CD4-positive, alpha-beta T cell treated with Interleukin-1 beta for 1 hour (primary cell): Measurements from ENCODE around the gene GGT7.
"Not testable (repeated sequence)": the region's sequence is repeated elsewhere in the genome, so short reads cannot be mapped to it uniquely, and the experiment has no call there.

Experiments used
- DNase-seq, 2 donors: peaks; one replicate each; pipeline ENCODE4 v3.0.0-alpha.2; 2020 to 2022

The GGT7 gene

GRCh38 chr20:34880971-34881370, 8.3 kb upstream of the GGT7 start:
- not testable (repeated sequence) for DNase-seq

GRCh38 chr20:34880215-34880850, 7.7 kb upstream of the GGT7 start:
- DNase-seq, result no peak

GRCh38 chr20:34876406-34877282, 4.0 kb upstream of the GGT7 start, which contains the start of gene ACSS2:
ACSS2 (plus strand) TSS chr20:34876612; CDS start chr20:34876646, 34 bp downstream.
- peak in 1 of 2 donors; percentile 93 for DNase-seq

- peak in 1 of 2 donors; percentile 95 for DNase-seq
Observed at GRCh38 chr20:34875642-34876405, 3.2 kb upstream of the GGT7 start.

- peak; percentile 59 to 63 for DNase-seq
Observed at GRCh38 chr20:34874094-34874654, 1.5 kb upstream of the GGT7 start.

GRCh38 chr20:34873583-34874093, 982 bp upstream of the GGT7 start:
- DNase-seq, result no peak

GRCh38 chr20:34871966-34872621, 562 bp downstream of the GGT7 start:
- no peak for DNase-seq

GRCh38 chr20:34871320-34871926, 1.2 kb downstream of the GGT7 start:
- DNase-seq, result no peak

GRCh38 chr20:34864216-34864615, 8.4 kb downstream of the GGT7 start:
- DNase-seq, result no peak

- no peak for DNase-seq
Observed at GRCh38 chr20:34863421-34863965, 9.2 kb downstream of the GGT7 start.

GRCh38 chr20:34862724-34863123, 9.9 kb downstream of the GGT7 start:
- no peak for DNase-seq

GRCh38 chr20:34861386-34862084, 11.1 kb downstream of the GGT7 start:
- no peak for DNase-seq

- DNase-seq, result no peak
Observed at GRCh38 chr20:34859826-34860545, 12.7 kb downstream of the GGT7 start.

GRCh38 chr20:34859367-34859766, 13.3 kb downstream of the GGT7 start:
- no peak for DNase-seq

GRCh38 chr20:34852298-34852697, 20.4 kb downstream of the GGT7 start:
- DNase-seq, result no peak

GRCh38 chr20:34850969-34851368, 21.7 kb downstream of the GGT7 start:
- DNase-seq, result no peak

- no peak for DNase-seq
Observed at GRCh38 chr20:34849778-34850177, 22.9 kb downstream of the GGT7 start.

- DNase-seq, result no peak
Observed at GRCh38 chr20:34848597-34848996, 24.1 kb downstream of the GGT7 start.

- DNase-seq, result no peak
Observed at GRCh38 chr20:34843421-34843820, 29.2 kb downstream of the GGT7 start.

GRCh38 chr20:34842143-34842542, 30.5 kb downstream of the GGT7 start:
- DNase-seq, result no peak
